ENCODE measurements around the gene ZC4H2.

The ZC4H2 gene

DNA sequence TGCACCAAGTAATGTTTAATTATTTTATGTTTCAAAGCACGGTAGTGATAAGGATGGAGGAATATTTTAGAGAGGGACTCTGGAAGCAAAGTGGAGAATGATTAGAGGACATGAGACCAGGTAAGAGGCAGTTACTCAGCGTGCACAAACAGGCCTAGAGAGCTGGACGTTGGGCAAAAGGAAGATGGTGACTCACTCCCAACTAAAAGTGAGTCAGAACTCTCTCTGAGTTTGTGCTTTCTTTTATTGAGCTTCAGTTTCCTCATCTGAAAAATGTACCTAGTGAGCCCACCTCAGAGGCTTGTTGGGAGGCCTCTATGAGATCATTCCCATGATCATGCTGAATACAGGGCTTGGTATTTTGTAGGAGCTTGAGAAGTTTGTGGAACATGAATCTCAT is 1.6 kb upstream of the ZC4H2 start:
- H3K4me3 ChIP-seq (replicated peaks; ENCODE audit: low read depth, low read length) = no peak overlapping the region
- no peak for DNase-seq (ENCODE audit: low read depth)
- TF ChIP-seq, protein P1, sequence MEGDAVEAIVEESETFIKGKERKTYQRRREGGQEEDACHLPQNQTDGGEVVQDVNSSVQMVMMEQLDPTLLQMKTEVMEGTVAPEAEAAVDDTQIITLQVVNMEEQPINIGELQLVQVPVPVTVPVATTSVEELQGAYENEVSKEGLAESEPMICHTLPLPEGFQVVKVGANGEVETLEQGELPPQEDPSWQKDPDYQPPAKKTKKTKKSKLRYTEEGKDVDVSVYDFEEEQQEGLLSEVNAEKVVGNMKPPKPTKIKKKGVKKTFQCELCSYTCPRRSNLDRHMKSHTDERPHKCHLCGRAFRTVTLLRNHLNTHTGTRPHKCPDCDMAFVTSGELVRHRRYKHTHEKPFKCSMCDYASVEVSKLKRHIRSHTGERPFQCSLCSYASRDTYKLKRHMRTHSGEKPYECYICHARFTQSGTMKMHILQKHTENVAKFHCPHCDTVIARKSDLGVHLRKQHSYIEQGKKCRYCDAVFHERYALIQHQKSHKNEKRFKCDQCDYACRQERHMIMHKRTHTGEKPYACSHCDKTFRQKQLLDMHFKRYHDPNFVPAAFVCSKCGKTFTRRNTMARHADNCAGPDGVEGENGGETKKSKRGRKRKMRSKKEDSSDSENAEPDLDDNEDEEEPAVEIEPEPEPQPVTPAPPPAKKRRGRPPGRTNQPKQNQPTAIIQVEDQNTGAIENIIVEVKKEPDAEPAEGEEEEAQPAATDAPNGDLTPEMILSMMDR (IDR thresholded peaks at IDR 0.05; ENCODE audit: low read length, missing control alignments) = no peak

DNA sequence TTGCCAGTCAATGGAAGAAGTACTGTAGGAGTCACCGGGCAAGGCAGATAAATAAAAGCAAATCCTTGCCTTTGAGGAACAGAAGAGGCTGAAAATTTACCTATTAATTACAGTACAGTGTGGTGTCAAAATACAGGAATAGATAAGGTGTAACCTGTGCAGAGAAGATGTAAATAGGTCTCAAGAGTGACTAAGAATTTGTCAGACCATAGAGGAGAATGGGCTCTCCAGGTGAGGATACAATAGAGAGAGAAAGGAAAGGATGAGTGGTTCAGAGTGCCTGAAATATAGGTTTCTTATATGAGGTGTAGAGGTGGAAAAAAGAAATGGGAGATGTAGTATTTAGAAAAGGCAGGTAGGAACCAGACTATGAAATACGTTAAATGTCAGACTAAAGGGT is 801 bp upstream of the ZC4H2 start:
- no peak overlapping the region for H3K4me3 ChIP-seq (replicated peaks; ENCODE audit: low read depth, low read length)
- TF ChIP-seq, protein P1 (IDR thresholded peaks at IDR 0.05; ENCODE audit: low read length, missing control alignments) = no peak

DNA sequence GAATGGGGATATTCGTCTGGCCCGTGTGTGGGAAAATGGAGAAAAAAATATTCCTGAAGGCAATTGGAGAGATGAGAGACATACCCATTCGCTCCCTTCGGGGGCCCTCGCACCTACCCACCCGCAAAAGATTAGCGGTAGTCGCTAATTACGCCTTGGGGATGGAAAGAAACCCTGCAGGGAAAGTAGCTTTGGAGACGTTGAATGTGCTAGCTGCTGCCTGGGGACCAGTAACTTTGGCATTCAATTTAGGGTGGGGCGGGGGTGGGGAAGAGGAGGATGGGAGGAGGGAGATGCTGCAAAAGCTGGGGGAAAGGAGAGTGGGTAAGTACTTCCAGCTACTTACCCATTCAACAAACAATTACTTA is 407 bp upstream of the ZC4H2 start:
- no peak for DNase-seq (ENCODE audit: low read depth)
- TF ChIP-seq, protein P1 (IDR thresholded peaks at IDR 0.05; ENCODE audit: low read length, missing control alignments) = no peak
- peak overlapping the region; percentile 72 for H3K4me3 ChIP-seq (replicated peaks; ENCODE audit: low read depth, low read length)

More for the DNA sequence above, 801 bp upstream of the ZC4H2 start:
- DNase-seq (ENCODE audit: low read depth) = no peak

DNA sequence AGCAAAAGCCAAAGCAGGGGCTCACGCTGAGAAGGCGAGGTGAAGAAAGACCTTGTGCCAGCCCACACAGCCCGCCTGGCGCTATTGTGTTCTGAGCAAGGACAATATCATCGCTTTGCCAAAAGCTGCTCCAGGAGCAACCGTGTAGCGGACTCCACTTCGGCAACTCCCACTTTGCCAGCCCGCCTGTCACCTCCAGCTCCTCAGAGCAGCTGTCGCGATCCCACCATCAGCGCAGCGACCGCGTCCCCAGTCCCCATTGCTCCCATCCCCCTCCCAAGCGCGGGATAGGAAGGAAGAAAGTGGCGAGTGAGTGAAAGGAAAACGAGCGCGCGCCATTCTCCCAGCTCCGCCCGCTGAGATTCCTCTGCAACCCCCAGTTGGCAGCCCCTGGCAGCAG is 759 bp downstream of the ZC4H2 start:
- peak overlapping the region; percentile 72 for H3K4me3 ChIP-seq (replicated peaks; ENCODE audit: low read depth, low read length)
- TF ChIP-seq, protein P1 (IDR thresholded peaks at IDR 0.05; ENCODE audit: low read length, missing control alignments) = no peak
- DNase-seq (ENCODE audit: low read depth) = peak; percentile 15

DNA sequence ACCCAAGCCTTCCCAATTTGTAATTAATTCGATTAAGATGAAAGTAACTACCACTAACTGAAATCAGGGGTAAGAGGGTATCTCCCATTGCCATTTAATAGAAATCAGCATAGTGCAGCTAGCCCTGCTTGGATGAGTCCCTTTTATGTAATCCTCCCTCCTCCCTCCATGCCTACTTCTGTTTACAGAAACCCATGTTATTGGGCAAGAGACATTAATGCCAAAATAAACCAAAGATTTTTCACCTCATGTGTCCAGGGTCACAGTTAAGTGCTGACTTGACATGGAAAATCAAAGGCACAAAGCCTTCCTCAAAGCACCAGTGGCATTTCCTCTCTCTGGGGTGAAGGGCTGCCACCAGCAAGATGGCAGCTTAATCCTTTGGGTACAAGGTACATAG is 50.8 kb downstream of the ZC4H2 start:
- TF ChIP-seq, protein P1 (IDR thresholded peaks at IDR 0.05; ENCODE audit: low read length, missing control alignments) = no peak
- H3K4me3 ChIP-seq (replicated peaks; ENCODE audit: low read depth, low read length) = no peak overlapping the region
- DNase-seq (ENCODE audit: low read depth) = no peak

DNA sequence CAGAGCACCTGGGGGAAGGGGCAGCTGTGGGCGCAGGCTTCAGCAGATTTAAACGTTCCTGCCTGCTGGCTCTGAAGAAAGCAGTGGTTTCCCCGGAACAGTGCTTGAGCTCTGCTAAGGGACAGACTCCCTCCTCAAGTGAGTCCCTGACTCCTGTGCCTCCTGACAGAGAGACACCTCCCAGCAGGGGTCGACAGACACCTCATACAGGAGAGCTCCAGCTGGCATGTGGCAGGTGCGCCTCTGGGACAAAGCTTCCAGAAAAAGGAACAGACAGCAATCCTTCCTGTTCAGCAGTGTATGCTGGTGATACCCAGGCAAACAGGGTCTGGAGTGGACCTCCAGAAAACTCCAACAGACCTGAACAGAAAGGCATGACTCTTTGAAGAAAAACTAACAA is 68.1 kb downstream of the ZC4H2 start:
- H3K4me3 ChIP-seq (replicated peaks; ENCODE audit: low read depth, low read length) = no peak overlapping the region
- TF ChIP-seq, protein P1 (IDR thresholded peaks at IDR 0.05; ENCODE audit: low read length, missing control alignments) = no peak
- no peak for DNase-seq (ENCODE audit: low read depth)

DNA sequence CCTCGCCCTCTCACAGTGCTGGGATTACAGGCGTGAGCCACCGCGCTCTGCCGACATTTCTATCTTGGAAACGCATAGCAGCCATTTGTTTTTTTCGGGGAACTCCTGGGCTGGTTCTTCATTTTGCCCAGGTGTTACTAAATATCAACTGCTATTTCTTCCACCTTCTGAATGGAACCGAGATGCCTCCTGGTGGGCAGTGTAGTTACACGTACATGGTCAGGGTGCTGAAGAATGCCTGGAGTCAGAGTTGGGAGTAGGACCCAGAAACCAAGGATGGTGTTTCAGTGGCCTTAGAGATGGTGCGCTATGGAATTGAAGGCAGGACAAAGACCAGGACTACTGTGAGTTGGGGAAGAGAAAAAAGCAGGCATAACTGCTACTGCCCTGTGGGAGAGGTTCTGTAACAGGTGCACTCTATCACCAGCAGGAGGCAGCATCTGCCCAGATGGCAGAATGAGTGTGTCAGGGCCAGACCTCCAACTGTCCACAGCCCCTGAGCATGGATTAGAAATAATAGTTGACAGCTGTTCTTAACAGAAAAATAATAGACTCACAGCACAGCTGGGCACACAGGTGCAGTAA is 81.7 kb downstream of the ZC4H2 start:
- no peak overlapping the region for H3K4me3 ChIP-seq (replicated peaks; ENCODE audit: low read depth, low read length)
- DNase-seq (ENCODE audit: low read depth) = peak; percentile 9
- TF ChIP-seq, protein P1 (IDR thresholded peaks at IDR 0.05; ENCODE audit: low read length, missing control alignments) = peak; percentile 35

Data from fibroblast of pulmonary artery (primary cell).